Heart right ventricle (tissue), 16 donors: ENCODE data around the gene TASP1. TPM values are rescaled to one million over a fixed set of nuclear protein-coding genes. Genes with fewer than 3 reads are reported as not detected.

Experiments
- ATAC-seq, 8 donors: fragments of 200-7000 bp; cut with Tn5 transposase; one replicate each; pipeline ENCODE4 v1.9.1; 2020; ENCODE audit warnings: mild to moderate bottlenecking in 8 of 8, moderate library complexity in 8 of 8, moderate number of reproducible peaks in 1 of 8
- DNase-seq, 2 donors: peaks; one replicate each; pipeline ENCODE4 v3.0.0-alpha.2; 2020
- H3K27ac ChIP-seq, 10 donors: fragments of 200-600 bp; sonication (generic) in 2 of 10; one replicate each; pipeline versions ENCODE4 v1.5.0 to v1.8.0; 2020 to 2022; ENCODE audit warnings: mild to moderate bottlenecking in 3 of 10
- H3K27me3 ChIP-seq, 7 donors: fragments of 200-600 bp; one replicate each; pipeline ENCODE4 v1.8.0; 2021 to 2022; ENCODE audit warnings: mild to moderate bottlenecking in 2 of 7
- H3K36me3 ChIP-seq, 9 donors: fragments of 200-600 bp; sonication (generic) in 1 of 9; one replicate each; pipeline versions ENCODE4 v1.5.0 to v1.8.0; 2020 to 2022; ENCODE audit warnings: mild to moderate bottlenecking in 2 of 9
- H3K4me1 ChIP-seq, 9 donors: fragments of 200-600 bp; sonication (generic) in 1 of 9; one replicate each; pipeline versions ENCODE4 v1.5.0 to v1.8.0; 2020 to 2022; ENCODE audit warnings: mild to moderate bottlenecking in 4 of 9
- H3K4me3 ChIP-seq, 10 donors: fragments of 200-600 bp; sonication (generic) in 2 of 10; one replicate each; pipeline versions ENCODE4 v1.5.0 to v1.8.0; 2020 to 2022; ENCODE audit warnings: mild to moderate bottlenecking in 7 of 10, moderate library complexity in 2 of 10
- H3K9me3 ChIP-seq, 11 donors: fragments of 200-600 bp in 10 of 11; sonication (generic) in 2 of 11; one replicate each; pipeline versions ENCODE4 v1.5.0 to v1.8.0; 2013 to 2022; ENCODE audit warnings: mild to moderate bottlenecking in 2 of 11, control low read depth in 1 of 11, moderate library complexity in 1 of 11
- WGBS, 2 donors: extraction: QIAGEN DNeasy Blood & Tissue Kit; methylation state at CpG; one replicate each; pipeline ENCODE4 v1.1.7; 2013; ENCODE audit warnings: inconsistent platforms in 1 of 2; 5-methylcytosine and 5-hydroxymethylcytosine counted together
- intact Hi-C, 10 donors: fragments of 100-400 bp; cut with DNase I; formaldehyde crosslinking; loops; one replicate each; pipeline versions ENCODE4 v1.11.1 to v1.14.2; 2022
- polyA plus RNA-seq, 2 donors: library from polyadenylated mRNA; stranded (reverse); fragments of 200-250 nt; gene quantifications; one replicate each; pipeline ENCODE4 v1.2.3, GENCODE V29; 2013
- total RNA-seq, 10 donors: library from RNA; stranded (reverse); fragmentation: NEBNext Ultra II Directional in 3 of 10; extraction: Animal tissue kit (Norgen Biotek cat#: 25700) in 3 of 10; gene quantifications; one replicate each; pipeline versions ENCODE4 v1.2.1 to v1.2.4, GENCODE V29; 2021 to 2023
- TF ChIP-seq, protein P1 (sequence below), 9 donors: fragments of 200-600 bp; sonication (generic) in 2 of 9; IDR thresholded peaks; one replicate each; pipeline versions ENCODE4 v1.5.0 to v1.8.0; 2021 to 2022; ENCODE audit warnings: antibody characterized with exemption in 9 of 9, mild to moderate bottlenecking in 5 of 9, moderate library complexity in 1 of 9
- donor health status: Arrhythmogenic right ventricular cardiomyopathy.
- donor health status: ischemic (EF 13 %, LVEDD 7.1; RV severe dilation, severe dysfunction).
- donor health status: healthy with polysubstance abuse.
- donor health status: DM: no; HTN: yes; CAD: no.
- donor health status: DM: no; HTN: no; CAD: no.
- donor health status: ischemic (EF 25% LVEDD 6.9; RV normal size, moderate dysfunction).
- donor health status: ischemic (EF 25% LVEDD 5.7; RV mildly dilated, moderate dysfunction).
- donor health status: healthy.
- donor health status: DM: yes; HTN: yes; CAD: no.
- donor health status: Ischemic cardiomyopathy.
- donor health status: ischemic (EF 35%, LVEDD 5.7; RV mildly dilated, moderate dysfunction).
- donor health status: nonischemic (EF 11% LVEDD 7.7; RV severe dilation, severe dysfunction).
- donor health status: DM: yes; HTN: yes; CAD: no.
- donor health status: PGD.
- donor health status: ischemic (EF 29% LVEDD 5.4; RV normal size, mild dysfunction).
- donor health status: nonischemic (EF 23%, LVEDD 6.1; RV moderate dilation, normal function).

The TASP1 gene
- total and polyA plus RNA-seq, 12 donors, result 2.1 to 8.5 (median 5.8) TPM

DNA sequence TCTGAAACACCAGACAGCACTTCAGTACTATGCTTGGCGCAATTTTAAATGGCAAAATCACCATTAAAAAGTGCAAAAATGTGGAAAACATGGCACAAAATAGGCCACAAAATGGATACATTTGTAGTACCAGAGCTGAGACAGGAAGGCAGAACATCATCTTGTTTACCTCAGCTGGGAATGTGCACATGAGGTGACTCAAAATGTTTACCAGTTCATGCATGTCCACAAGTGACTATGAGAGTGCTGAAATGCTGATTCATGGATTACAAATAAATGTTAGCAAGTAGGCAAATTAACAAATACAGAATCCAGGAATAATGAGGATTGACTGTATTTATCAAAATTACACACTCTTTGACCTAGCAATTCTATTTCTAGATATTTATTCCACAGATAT lies 216.1 kb downstream of the TASP1 start:
- Histone ChIP-seq H3K36me3 (no peaks in the 10 kb centered on the region), H3K4me1 (peaks cover 0 to 3% (median 0%) of the 10 kb centered on the region in 9 donors), H3K27me3 (no peaks in the 10 kb centered on the region), H3K27ac (no peak overlapping the region), H3K4me3 (no peak overlapping the region), H3K9me3 (no peaks in the 10 kb centered on the region)
- DNase-seq, result no peak
- ATAC-seq, result no peak
- intact Hi-C loops, result no loop called here
- 96 to 97% methylated on average over 1 of the region's 1 CpG for WGBS, 2 donors
- TF ChIP-seq, protein P1, sequence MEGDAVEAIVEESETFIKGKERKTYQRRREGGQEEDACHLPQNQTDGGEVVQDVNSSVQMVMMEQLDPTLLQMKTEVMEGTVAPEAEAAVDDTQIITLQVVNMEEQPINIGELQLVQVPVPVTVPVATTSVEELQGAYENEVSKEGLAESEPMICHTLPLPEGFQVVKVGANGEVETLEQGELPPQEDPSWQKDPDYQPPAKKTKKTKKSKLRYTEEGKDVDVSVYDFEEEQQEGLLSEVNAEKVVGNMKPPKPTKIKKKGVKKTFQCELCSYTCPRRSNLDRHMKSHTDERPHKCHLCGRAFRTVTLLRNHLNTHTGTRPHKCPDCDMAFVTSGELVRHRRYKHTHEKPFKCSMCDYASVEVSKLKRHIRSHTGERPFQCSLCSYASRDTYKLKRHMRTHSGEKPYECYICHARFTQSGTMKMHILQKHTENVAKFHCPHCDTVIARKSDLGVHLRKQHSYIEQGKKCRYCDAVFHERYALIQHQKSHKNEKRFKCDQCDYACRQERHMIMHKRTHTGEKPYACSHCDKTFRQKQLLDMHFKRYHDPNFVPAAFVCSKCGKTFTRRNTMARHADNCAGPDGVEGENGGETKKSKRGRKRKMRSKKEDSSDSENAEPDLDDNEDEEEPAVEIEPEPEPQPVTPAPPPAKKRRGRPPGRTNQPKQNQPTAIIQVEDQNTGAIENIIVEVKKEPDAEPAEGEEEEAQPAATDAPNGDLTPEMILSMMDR (IDR thresholded peaks at IDR 0.05), result no peak

DNA sequence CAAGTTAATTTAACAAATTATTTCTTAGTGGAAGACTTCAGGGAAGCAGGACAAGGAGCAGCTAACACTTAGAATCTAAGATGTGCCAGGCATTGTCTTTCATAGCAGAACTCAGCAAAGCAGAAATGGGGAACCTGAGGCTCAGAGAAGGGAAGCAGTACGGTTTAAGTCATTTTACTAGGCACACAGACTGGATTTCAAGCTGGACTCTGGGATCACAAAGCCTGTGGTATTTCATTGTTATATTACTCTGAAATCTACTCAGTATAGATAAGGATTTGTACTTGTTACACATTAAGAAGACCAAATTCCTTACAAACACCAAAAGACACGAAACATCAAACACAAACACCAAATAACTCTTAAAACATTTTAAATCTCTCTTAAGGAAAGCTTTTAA lies 218.1 kb downstream of the TASP1 start:
- intact Hi-C loops, result no loop called here
- Histone ChIP-seq H3K27ac (no peak overlapping the region), H3K4me1 (no peaks in the 10 kb centered on the region), H3K27me3 (no peaks in the 10 kb centered on the region), H3K9me3 (no peaks in the 10 kb centered on the region), H3K36me3 (peaks cover 0 to 15% (median 0%) of the 10 kb centered on the region in 9 donors), H3K4me3 (no peak overlapping the region)
- ATAC-seq (no peak), DNase-seq (no peak)
- WGBS, 2 donors, result 94 to 95% methylated on average over 2 of the region's 2 CpGs
- TF ChIP-seq, protein P1 (IDR thresholded peaks at IDR 0.05), result no peak

DNA sequence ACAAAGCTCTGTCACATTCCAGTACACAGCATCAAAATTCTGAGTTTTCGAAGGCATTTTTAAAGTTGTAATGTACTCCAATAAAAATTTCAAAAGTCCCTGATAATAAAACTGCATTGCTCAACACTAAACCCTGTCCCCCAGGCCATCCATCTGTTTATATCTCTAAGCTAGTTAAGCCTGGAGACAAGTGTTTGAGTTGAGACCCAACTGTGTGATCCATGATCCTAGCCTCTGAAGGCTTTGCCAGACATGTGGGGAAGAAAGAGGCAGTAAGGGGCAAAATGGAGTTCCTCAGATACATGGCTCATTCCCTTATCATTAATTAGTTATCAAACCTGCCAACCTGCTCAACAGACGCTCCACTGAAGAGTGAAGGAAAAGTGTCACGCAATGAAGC lies 219.3 kb downstream of the TASP1 start:
- H3K27ac ChIP-seq, result no peak overlapping the region
- intact Hi-C loops, result no loop called here
- no peaks in the 10 kb centered on the region for H3K27me3 ChIP-seq
- WGBS, 2 donors, result 92 to 96% methylated on average over 3 of the region's 3 CpGs
- H3K4me3 ChIP-seq, result no peak overlapping the region
- no peaks in the 10 kb centered on the region for H3K9me3 ChIP-seq
- TF ChIP-seq, protein P1 (IDR thresholded peaks at IDR 0.05), result no peak
- no peak for ATAC-seq
- H3K4me1 ChIP-seq, result no peaks in the 10 kb centered on the region
- peaks cover 0 to 15% (median 0%) of the 10 kb centered on the region in 9 donors for H3K36me3 ChIP-seq
- no peak for DNase-seq

DNA sequence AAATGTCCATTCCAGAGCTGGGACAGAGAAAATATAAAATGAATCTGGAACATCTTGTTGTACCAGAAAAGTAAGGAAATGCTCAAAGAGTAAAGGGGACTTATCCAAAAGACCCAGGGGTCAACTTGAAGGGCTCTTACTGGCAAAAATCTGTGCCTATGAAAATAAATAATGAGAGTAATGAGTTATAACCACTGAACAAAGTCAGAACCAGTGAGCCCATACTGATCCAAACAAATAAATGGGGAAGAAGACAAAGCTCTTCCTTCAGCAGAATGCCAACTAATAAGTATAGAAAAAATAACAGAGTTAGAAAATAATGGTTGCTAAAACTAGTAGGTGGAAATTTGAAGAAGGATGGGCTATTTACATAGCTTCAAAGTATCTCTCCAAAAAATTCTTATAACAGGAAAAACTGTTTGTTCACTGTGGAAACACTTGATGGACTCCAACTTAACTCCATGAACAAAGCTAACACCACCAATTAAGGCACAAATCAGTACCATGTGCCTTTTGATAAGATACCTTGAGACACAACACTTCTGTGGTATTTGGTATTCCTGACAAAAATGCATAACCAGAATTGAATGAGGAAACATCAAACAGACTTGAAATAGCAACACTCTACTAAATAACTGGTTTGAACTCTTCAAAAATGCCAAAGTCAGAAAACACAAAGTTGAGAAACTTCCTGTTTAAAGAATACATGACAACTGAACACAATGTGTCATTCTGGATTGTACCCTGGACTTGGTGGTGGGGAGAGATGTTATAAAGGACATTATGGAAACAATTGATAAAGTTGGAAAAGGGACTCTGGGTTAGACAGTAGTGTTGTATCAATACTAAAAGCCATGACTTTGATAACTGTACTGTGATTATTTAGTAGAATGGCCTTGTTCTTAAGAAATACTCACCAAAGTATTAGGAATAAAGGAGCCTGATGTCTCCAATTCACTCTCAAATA lies 220.2 kb downstream of the TASP1 start:
- intact Hi-C loops, result no loop called here
- Histone ChIP-seq H3K27me3 (no peaks in the 10 kb centered on the region), H3K4me3 (no peak overlapping the region), H3K27ac (no peak overlapping the region), H3K4me1 (no peaks in the 10 kb centered on the region), H3K9me3 (no peaks in the 10 kb centered on the region), H3K36me3 (peaks cover 0 to 15% (median 0%) of the 10 kb centered on the region in 9 donors)
- no peak for DNase-seq
- TF ChIP-seq, protein P1 (IDR thresholded peaks at IDR 0.05), result no peak
- no peak for ATAC-seq
